Nephron progenitor cell (in vitro differentiated cells): ENCODE data around the gene MAGI1.

Experiments
- DNase-seq: peaks from one replicate; pipeline ENCODE4 v3.0.0; 2021
- H3K27ac Mint-ChIP-seq: 2 replicates; pipeline ENCODE4 v1.8.0; 2021; ENCODE audit warnings: mild to moderate bottlenecking, moderate library complexity, mixed read lengths
- H3K27me3 Mint-ChIP-seq: 2 replicates; pipeline ENCODE4 v1.8.0; 2021; ENCODE audit warnings: mild to moderate bottlenecking, low read depth, mixed read lengths; ENCODE audit not compliant: poor library complexity
- H3K36me3 Mint-ChIP-seq: 2 replicates; pipeline ENCODE4 v1.8.0; 2021; ENCODE audit warnings: low read depth, mixed read lengths
- H3K4me1 Mint-ChIP-seq: 2 replicates; pipeline ENCODE4 v1.8.0; 2021; ENCODE audit warnings: mixed read lengths
- H3K4me3 Mint-ChIP-seq: 2 replicates; pipeline ENCODE4 v1.8.0; 2021; ENCODE audit warnings: mild to moderate bottlenecking, moderate library complexity, mixed read lengths
- H3K9me3 Mint-ChIP-seq: 2 replicates; pipeline ENCODE4 v1.8.0; 2021; ENCODE audit warnings: mild to moderate bottlenecking, moderate library complexity, mixed read lengths
- CTCF ChIP-seq: fragments of 200-600 bp; sonication (generic); IDR thresholded peaks from 2 replicates; pipeline ENCODE4 v1.5.0; 2021; ENCODE audit warnings: antibody characterized with exemption

MAGI1 gene

GRCh38 chr3:65653731-65654130, 385.0 kb downstream of the MAGI1 start:
- Mint-ChIP-seq H3K9me3 (peaks cover 27% of the 10 kb centered on the region), H3K27me3 (no peaks in the 10 kb centered on the region), H3K4me3 (no peak overlapping the region), H3K4me1 (peaks cover 14% of the 10 kb centered on the region), H3K36me3 (peaks cover 21% of the 10 kb centered on the region), H3K27ac (no peak overlapping the region)
- no peak for TF ChIP-seq CTCF
- no peak for DNase-seq

GRCh38 chr3:65650247-65650646, 388.5 kb downstream of the MAGI1 start:
- peaks cover 53% of the 10 kb centered on the region for H3K36me3 Mint-ChIP-seq
- H3K27ac Mint-ChIP-seq: no peak overlapping the region
- H3K4me1 Mint-ChIP-seq: peaks cover 11% of the 10 kb centered on the region
- peaks cover 62% of the 10 kb centered on the region for H3K9me3 Mint-ChIP-seq
- no peak for DNase-seq
- no peak overlapping the region for H3K4me3 Mint-ChIP-seq
- H3K27me3 Mint-ChIP-seq: no peaks in the 10 kb centered on the region
- no peak for TF ChIP-seq CTCF

GRCh38 chr3:65647369-65647768, 391.3 kb downstream of the MAGI1 start:
- H3K4me3 Mint-ChIP-seq: no peak overlapping the region
- no peaks in the 10 kb centered on the region for H3K27me3 Mint-ChIP-seq
- no peak for TF ChIP-seq CTCF
- DNase-seq: no peak
- H3K27ac Mint-ChIP-seq: no peak overlapping the region
- H3K9me3 Mint-ChIP-seq: peaks cover 75% of the 10 kb centered on the region
- H3K36me3 Mint-ChIP-seq: peaks cover 63% of the 10 kb centered on the region
- H3K4me1 Mint-ChIP-seq: peaks cover 10% of the 10 kb centered on the region

GRCh38 chr3:65642883-65643282, 395.8 kb downstream of the MAGI1 start:
- peaks cover 39% of the 10 kb centered on the region for H3K9me3 Mint-ChIP-seq
- peaks cover 37% of the 10 kb centered on the region for H3K4me1 Mint-ChIP-seq
- H3K27ac Mint-ChIP-seq: no peak overlapping the region
- H3K27me3 Mint-ChIP-seq: no peaks in the 10 kb centered on the region
- H3K36me3 Mint-ChIP-seq: peaks cover 41% of the 10 kb centered on the region
- TF ChIP-seq CTCF: no peak
- no peak for DNase-seq
- no peak overlapping the region for H3K4me3 Mint-ChIP-seq

GRCh38 chr3:65641777-65642176, 396.9 kb downstream of the MAGI1 start:
- peaks cover 30% of the 10 kb centered on the region for H3K36me3 Mint-ChIP-seq
- no peak for TF ChIP-seq CTCF
- peaks cover 28% of the 10 kb centered on the region for H3K9me3 Mint-ChIP-seq

GRCh38 chr3:65641045-65641444, 397.7 kb downstream of the MAGI1 start:
- Mint-ChIP-seq H3K27ac (no peak overlapping the region), H3K4me1 (peaks cover 45% of the 10 kb centered on the region), H3K27me3 (no peaks in the 10 kb centered on the region), H3K36me3 (peaks cover 22% of the 10 kb centered on the region), H3K4me3 (no peak overlapping the region), H3K9me3 (peaks cover 21% of the 10 kb centered on the region)
- TF ChIP-seq CTCF: no peak
- no peak for DNase-seq

More at GRCh38 chr3:65641777-65642176, 396.9 kb downstream of the MAGI1 start:
- no peaks in the 10 kb centered on the region for H3K27me3 Mint-ChIP-seq
- peak overlapping the region; percentile 60 for H3K27ac Mint-ChIP-seq
- H3K4me3 Mint-ChIP-seq: no peak overlapping the region
- no peak for DNase-seq
- peaks cover 40% of the 10 kb centered on the region for H3K4me1 Mint-ChIP-seq
